K562 (cell line): ENCODE measurements around the gene CD14. TPM values are rescaled to one million over a fixed set of nuclear protein-coding genes. Genes with fewer than 3 reads are reported as not detected.
A peak's percentile ranks its signal among the peaks of the same experiment; 100 is the strongest.

Experiments
- ATF1 ChIP-seq, 2 experiments: fragments of 450-650 bp in 1 of 2; IDR thresholded peaks; 2 replicates each; pipeline ENCODE4 v1.6.1; 2016; ENCODE audit warnings: missing compliant biosample characterization in 1 of 2, missing genetic modification characterization in 1 of 2
- CTCF ChIP-seq, 3 experiments: IDR thresholded peaks in 2 of 3; conservative IDR thresholded peaks in 1 of 3; 2 replicates each; pipeline ENCODE4 v1.5.1; 2011 to 2012; ENCODE audit warnings: low read length in 3 of 3, mild to moderate bottlenecking in 3 of 3, control low read depth in 2 of 3, improper control_type of control experiment in 1 of 3, inconsistent platforms in 1 of 3, low read depth in 1 of 3, mixed read lengths in 1 of 3, moderate library complexity in 1 of 3; ENCODE audit not compliant: insufficient read depth in 2 of 3
- FOXK1 ChIP-seq: sonication (generic); formaldehyde crosslinking; IDR thresholded peaks from 2 replicates; pipeline ENCODE4 v1.8.0; 2022; ENCODE audit warnings: missing genetic modification reagents, mild to moderate bottlenecking, borderline replicate concordance
- FUS ChIP-seq: fragments of 200-400 bp; formaldehyde crosslinking; optimal IDR thresholded peaks from 2 replicates; pipeline ENCODE3; 2017; ENCODE audit warnings: low read depth, low read length
- HINFP ChIP-seq: fragments of 450-650 bp; conservative IDR thresholded peaks from 2 replicates; pipeline ENCODE4 v1.6.1; 2016; ENCODE audit warnings: missing genetic modification characterization, low read depth, mild to moderate bottlenecking, control low read depth, missing compliant biosample characterization
- KDM5B ChIP-seq: fragments of 200-600 bp; sonication (generic); IDR thresholded peaks from 2 replicates; pipeline ENCODE4 v1.6.1; 2012; ENCODE audit warnings: low read depth, mild to moderate bottlenecking, moderate library complexity, low read length, control low read depth, inconsistent platforms; ENCODE audit not compliant: insufficient replicate concordance
- MBD1 ChIP-seq: fragments of 250-450 bp; sonication (Bioruptor Pico); IDR thresholded peaks from 2 replicates; pipeline ENCODE4 v1.8.0; 2022; ENCODE audit warnings: inconsistent platforms
- PKNOX1 ChIP-seq: fragments of 450-650 bp; IDR thresholded peaks from 2 replicates; pipeline ENCODE4 v1.6.1; 2016
- PTRF ChIP-seq: fragments of 450-650 bp; IDR thresholded peaks from 2 replicates; pipeline ENCODE4 v1.6.1; 2016; ENCODE audit warnings: mild to moderate bottlenecking, missing genetic modification characterization, missing compliant biosample characterization
- SIN3A ChIP-seq, 2 experiments: fragments of 150-350 bp in 1 of 2; IDR thresholded peaks; 2 replicates each; pipeline ENCODE4 v1.6.1; 2011 to 2016; ENCODE audit warnings: borderline replicate concordance in 2 of 2, low read depth in 2 of 2, low read length in 2 of 2, mild to moderate bottlenecking in 2 of 2, moderate library complexity in 2 of 2; ENCODE audit not compliant: control insufficient read depth in 1 of 2
- SIN3B ChIP-seq: fragments of 450-650 bp; IDR thresholded peaks from 2 replicates; pipeline ENCODE4 v1.6.1; 2017; ENCODE audit warnings: low read depth, mild to moderate bottlenecking, moderate library complexity
- YBX1 ChIP-seq: fragments of 450-650 bp; IDR thresholded peaks from 2 replicates; pipeline ENCODE4 v1.7.1; 2016; ENCODE audit warnings: mild to moderate bottlenecking
- ZFPM2 ChIP-seq: fragments of 250-450 bp; sonication (Bioruptor Pico); IDR thresholded peaks from 2 replicates; pipeline ENCODE4 v1.5.1; 2022; ENCODE audit warnings: mild to moderate bottlenecking
- ZNF57 ChIP-seq: fragments of 450-650 bp; formaldehyde crosslinking; IDR thresholded peaks from 2 replicates; pipeline ENCODE4 v1.4.0; 2020; ENCODE audit warnings: mild to moderate bottlenecking, moderate library complexity
- polyA plus RNA-seq, 8 experiments: library from polyadenylated mRNA; depleted of rRNA in 4 of 8; stranded (reverse) in 5 of 8; unstranded in 3 of 8; fragments of >200 nt; fragmentation: Nextera tagmentation in 2 of 8; fragmentation: Illumina TruSeq in 1 of 8; extraction: Ambion mirVana in 2 of 8; extraction: Trizol in 1 of 8; gene quantifications; 2 replicates each; pipeline versions ENCODE4 v1.2.1 to v1.2.3, GENCODE V29; 2011 to 2014; ENCODE audit warnings: inconsistent platforms in 1 of 8, missing spikeins in 1 of 8
- total RNA-seq, 7 experiments: library from RNA; depleted of rRNA in 6 of 7; stranded (reverse); fragments of >200 nt in 6 of 7; fragmentation: Illumina TruSeq in 2 of 7; extraction: Trizol in 2 of 7; gene quantifications; 2 replicates each; pipeline versions ENCODE4 v1.2.1 to v1.2.3, GENCODE V29; 2011 to 2021; ENCODE audit warnings: low replicate concordance in 1 of 7

Gene CD14
- total and polyA plus RNA-seq, 9 of the 15 experiments (the other 6 are each of a cell fraction or from before 2014, with no cell fraction given), result 0.07 to 0.47 (median 0.14) TPM; not detected in 2

- TF ChIP-seq CTCF (IDR thresholded peaks at IDR 0.05 in 2 of 3, conservative IDR thresholded peaks at IDR 0.05 in 1 of 3; ENCODE audit: insufficient read depth in 2 of 3, low read depth in 1 of 3, low read length in 3 of 3) (0 out of 6 replicates have a peak, but pooled peaks of 1 of the 3 experiments have one; percentile 5), ZNF57 (CRISPR knock-in tag) (peak; percentile 48; the same call in 1 of the 2 replicates), KDM5B (peak; percentile 94), FOXK1 (0 out of 2 replicates have a peak, but pooled peaks have one; percentile 24), ATF1 (CRISPR knock-in tag; IDR thresholded peaks at IDR 0.05) (no peak), ATF1 (tag; IDR thresholded peaks at IDR 0.05) (peak; percentile 93), ZFPM2 (CRISPR knock-in tag) (no peak), SIN3A (IDR thresholded peaks at IDR 0.05; ENCODE audit: borderline replicate concordance in 2 of 2, control insufficient read depth in 1 of 2, low read depth in 2 of 2, low read length in 2 of 2) (peak; percentile 89 to 98), SIN3B (peak; percentile 44; the same call in 1 of the 2 replicates), PTRF (tag) (no peak), FUS (no peak), HINFP (tag) (no peak), MBD1 (CRISPR knock-in tag) (no peak), PKNOX1 (peak; percentile 85), YBX1 (no peak)
Measured at GRCh38 chr5:140664359-140665119, 31.6 kb upstream of the CD14 start, which contains the start of gene WDR55 (continued).
